Large intestine (tissue), 3 donors: Measurements from ENCODE around the gene CRACDL. TPM values are rescaled to one million over a fixed set of nuclear protein-coding genes. Genes with fewer than 3 reads are reported as not detected.

Experiments
- DNase-seq, 2 donors: peaks; one replicate each; pipeline versions ENCODE4 v3.0.0 to v3.0.0-alpha.2; 2013
- H3K27ac ChIP-seq: one replicate; pipeline ENCODE4 v1.5.1; 2013; ENCODE audit warnings: low read length
- H3K27me3 ChIP-seq: 2 replicates; pipeline ENCODE4 v1.6.1; 2013; ENCODE audit warnings: low read length; ENCODE audit not compliant: control insufficient read depth, insufficient read depth
- H3K36me3 ChIP-seq: 2 replicates; pipeline ENCODE4 v1.6.1; 2013; ENCODE audit warnings: low read length; ENCODE audit not compliant: control insufficient read depth, insufficient read depth
- H3K4me1 ChIP-seq: one replicate; pipeline ENCODE4 v1.6.1; 2013; ENCODE audit warnings: low read length; ENCODE audit not compliant: control insufficient read depth, insufficient read depth
- H3K4me3 ChIP-seq: one replicate; pipeline ENCODE4 v1.5.1; 2013; ENCODE audit warnings: low read length
- H3K9me3 ChIP-seq: one replicate; pipeline ENCODE4 v1.6.1; 2013; ENCODE audit warnings: mild to moderate bottlenecking, low read depth, low read length, moderate library complexity; ENCODE audit not compliant: control insufficient read depth
- WGBS: methylation state at CpG from one replicate; pipeline ENCODE4 v1.1.5; 2013; ENCODE audit warnings: low lambda C conversion rate; ENCODE audit not compliant: insufficient coverage; 5-methylcytosine and 5-hydroxymethylcytosine counted together
- polyA plus RNA-seq: library from polyadenylated mRNA; unstranded; fragments of 120-200 nt; gene quantifications from one replicate; pipeline ENCODE4 v1.2.1, GENCODE V29; 2013

CRACDL gene
- polyA plus RNA-seq, 1 donor: 3.0 TPM

DNA sequence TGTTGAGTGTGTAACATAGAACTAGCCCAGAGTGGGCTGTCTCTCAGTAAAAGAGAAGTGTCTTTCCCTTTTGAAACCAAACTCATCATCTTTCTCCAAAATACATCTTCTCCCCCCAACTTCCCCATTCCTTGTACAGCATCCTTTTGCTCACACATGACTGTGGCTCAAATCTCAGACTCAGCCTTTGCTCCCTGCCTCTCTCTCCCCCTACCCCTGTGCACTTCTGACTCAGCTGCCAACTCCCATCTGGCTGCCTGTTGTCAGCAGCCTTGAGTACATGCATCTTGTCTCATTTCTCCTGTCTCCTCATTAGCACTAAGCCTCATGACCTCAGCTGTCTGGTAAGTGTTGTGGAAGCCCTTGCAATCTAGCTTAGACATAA, 187.0 kb downstream of the CRACDL start:
- no peaks in the 10 kb centered on the region for H3K27me3 ChIP-seq
- no peaks in the 10 kb centered on the region for H3K4me1 ChIP-seq
- H3K4me3 ChIP-seq: no peak overlapping the region
- DNase-seq: no peak
- no peaks in the 10 kb centered on the region for H3K36me3 ChIP-seq
- H3K27ac ChIP-seq: no peak overlapping the region
- H3K9me3 ChIP-seq: no peaks in the 10 kb centered on the region

- no peak for DNase-seq
- no peaks in the 10 kb centered on the region for H3K27me3 ChIP-seq
- no peaks in the 10 kb centered on the region for H3K4me1 ChIP-seq
- no peaks in the 10 kb centered on the region for H3K9me3 ChIP-seq
- H3K36me3 ChIP-seq: no peaks in the 10 kb centered on the region
- H3K27ac ChIP-seq: no peak overlapping the region
- no CpG with 5 or more reads among the region's 13 CpGs for WGBS
- no peak overlapping the region for H3K4me3 ChIP-seq
These were observed 187.5 kb downstream of the CRACDL start for GRCh38 chr2:98748292-98749065.

DNA sequence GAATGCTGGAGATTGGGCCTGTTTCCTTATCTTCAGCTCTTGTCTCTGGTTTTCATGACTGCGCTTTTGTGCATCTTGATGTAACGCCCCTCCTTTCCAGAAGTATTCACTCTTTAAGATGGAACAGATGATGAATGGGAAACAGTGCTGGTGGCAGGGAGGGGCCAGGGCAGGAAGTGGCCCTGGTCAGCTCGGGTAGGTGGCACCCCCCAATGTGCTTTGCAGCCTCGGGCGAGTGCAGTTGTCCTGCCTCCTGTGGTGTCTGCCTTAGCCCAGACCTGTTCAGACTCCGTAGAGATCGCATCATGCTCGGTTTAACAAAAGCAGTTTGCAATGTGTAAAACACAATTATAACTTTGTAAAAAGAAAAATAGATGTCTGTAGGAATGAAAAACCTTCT, 188.1 kb downstream of the CRACDL start:
- DNase-seq: no peak
- Histone ChIP-seq H3K4me1 (no peaks in the 10 kb centered on the region), H3K27ac (no peak overlapping the region), H3K9me3 (no peaks in the 10 kb centered on the region), H3K36me3 (no peaks in the 10 kb centered on the region), H3K27me3 (no peaks in the 10 kb centered on the region), H3K4me3 (no peak overlapping the region)
- WGBS: no CpG with 5 or more reads among the region's 8 CpGs

GRCh38 chr2:98746426-98746825, 189.6 kb downstream of the CRACDL start:
- Histone ChIP-seq H3K36me3 (no peaks in the 10 kb centered on the region), H3K4me1 (no peaks in the 10 kb centered on the region), H3K27ac (no peak overlapping the region), H3K9me3 (no peaks in the 10 kb centered on the region), H3K4me3 (no peak overlapping the region), H3K27me3 (no peaks in the 10 kb centered on the region)
- DNase-seq: no peak

- no peaks in the 10 kb centered on the region for H3K36me3 ChIP-seq
- WGBS: 100% methylated on average over 1 of the region's 5 CpGs
- no peak overlapping the region for H3K27ac ChIP-seq
These were observed 191.4 kb downstream of the CRACDL start for GRCh38 chr2:98744595-98744994.

More at GRCh38 chr2:98744595-98744994, 191.4 kb downstream of the CRACDL start:
- Histone ChIP-seq H3K4me3 (no peak overlapping the region), H3K9me3 (no peaks in the 10 kb centered on the region), H3K27me3 (no peaks in the 10 kb centered on the region), H3K4me1 (no peaks in the 10 kb centered on the region)
- DNase-seq: no peak

Other genes with a start within 250 kb of the CRACDL start
- gene MGAT4A, start 205.1 kb downstream of the CRACDL start, polyA plus RNA-seq: 37.5 TPM
- 7.5 TPM for gene C2orf15, start 205.5 kb upstream of the CRACDL start, polyA plus RNA-seq
- gene TSGA10, start 218.7 kb upstream of the CRACDL start, polyA plus RNA-seq: 10.0 TPM
- gene LIPT1, start 218.7 kb upstream of the CRACDL start, polyA plus RNA-seq: 18.4 TPM
- 54.9 TPM for gene MITD1, start 244.8 kb upstream of the CRACDL start, polyA plus RNA-seq
- gene MRPL30, start 245.0 kb upstream of the CRACDL start, polyA plus RNA-seq: 39.4 TPM